ENCODE data around the gene TGDS. TPM values are rescaled to one million over a fixed set of nuclear protein-coding genes. Genes with fewer than 3 reads are reported as not detected.
"Not testable (repeated sequence)": the region's sequence is repeated elsewhere in the genome, so short reads cannot be mapped to it uniquely, and the experiment has no call there.

The TGDS gene
- total RNA-seq = 12.2 and 13.8 TPM in 2 replicates

- peak; percentile 46 for DNase-seq (ENCODE audit: low read depth)
- TF ChIP-seq, protein P1, sequence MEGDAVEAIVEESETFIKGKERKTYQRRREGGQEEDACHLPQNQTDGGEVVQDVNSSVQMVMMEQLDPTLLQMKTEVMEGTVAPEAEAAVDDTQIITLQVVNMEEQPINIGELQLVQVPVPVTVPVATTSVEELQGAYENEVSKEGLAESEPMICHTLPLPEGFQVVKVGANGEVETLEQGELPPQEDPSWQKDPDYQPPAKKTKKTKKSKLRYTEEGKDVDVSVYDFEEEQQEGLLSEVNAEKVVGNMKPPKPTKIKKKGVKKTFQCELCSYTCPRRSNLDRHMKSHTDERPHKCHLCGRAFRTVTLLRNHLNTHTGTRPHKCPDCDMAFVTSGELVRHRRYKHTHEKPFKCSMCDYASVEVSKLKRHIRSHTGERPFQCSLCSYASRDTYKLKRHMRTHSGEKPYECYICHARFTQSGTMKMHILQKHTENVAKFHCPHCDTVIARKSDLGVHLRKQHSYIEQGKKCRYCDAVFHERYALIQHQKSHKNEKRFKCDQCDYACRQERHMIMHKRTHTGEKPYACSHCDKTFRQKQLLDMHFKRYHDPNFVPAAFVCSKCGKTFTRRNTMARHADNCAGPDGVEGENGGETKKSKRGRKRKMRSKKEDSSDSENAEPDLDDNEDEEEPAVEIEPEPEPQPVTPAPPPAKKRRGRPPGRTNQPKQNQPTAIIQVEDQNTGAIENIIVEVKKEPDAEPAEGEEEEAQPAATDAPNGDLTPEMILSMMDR (conservative IDR thresholded peaks at IDR 0.05; ENCODE audit: low read depth, low read length) = peak; percentile 6
- H3K4me3 ChIP-seq (ENCODE audit: low read depth, low read length) = peak within 1 kb of the TSS; percentile 99
These were observed at the start of gene TGDS for GRCh38 chr13:94595950-94596574. TSS of gene TGDS (minus strand) at chr13:94596152. CDS start at chr13:94596136, 16 bp downstream.

DNA sequence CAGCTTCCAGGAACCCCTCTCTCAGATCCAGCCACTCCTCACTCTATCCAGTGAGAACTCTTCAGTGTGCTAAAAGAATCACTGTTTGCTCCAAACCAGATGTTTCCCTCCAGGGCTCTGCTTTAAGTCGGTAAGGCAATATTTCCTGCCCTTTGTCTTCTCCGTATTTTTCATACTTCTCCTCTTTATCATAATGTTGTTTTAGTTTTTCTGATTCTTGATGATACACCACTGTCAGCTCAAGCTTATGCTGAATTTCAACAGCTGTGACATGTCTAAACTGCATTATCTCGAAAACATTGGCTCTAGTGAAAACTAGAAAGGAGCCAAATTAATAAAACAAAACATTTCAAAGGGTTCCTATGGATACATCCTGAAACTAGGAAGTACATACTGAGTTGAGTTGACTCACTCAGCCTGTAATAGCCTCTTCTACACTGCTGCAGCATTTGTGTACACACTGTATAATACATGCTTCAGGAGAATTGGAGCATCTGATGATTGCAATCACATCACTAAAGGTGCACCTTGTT, 45.5 kb upstream of the TGDS start:
- no peak overlapping the region for H3K4me3 ChIP-seq (ENCODE audit: low read depth, low read length)
- TF ChIP-seq, protein P1 (conservative IDR thresholded peaks at IDR 0.05; ENCODE audit: low read depth, low read length) = no peak
- no peak for DNase-seq (ENCODE audit: low read depth)

DNA sequence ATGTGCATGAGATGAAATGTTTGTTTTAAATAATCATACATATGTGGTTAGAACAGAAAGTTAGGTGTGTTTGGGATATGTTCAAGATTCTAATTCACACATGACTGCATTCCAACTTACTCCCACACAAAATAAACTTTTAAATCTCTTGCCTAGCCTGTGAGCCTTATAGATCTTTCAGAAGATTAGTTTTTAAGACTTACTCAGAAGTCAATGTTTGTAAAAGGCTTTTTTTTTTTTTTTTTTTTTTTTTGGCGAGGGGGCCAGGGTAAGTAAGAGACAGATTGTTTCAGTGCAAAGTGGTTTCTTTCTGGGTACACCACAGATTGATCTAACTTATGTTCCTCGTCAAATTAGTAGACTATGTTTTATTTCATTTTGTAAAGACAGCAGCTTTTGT, 44.8 kb upstream of the TGDS start:
- no peak for DNase-seq (ENCODE audit: low read depth)
- no peak overlapping the region for H3K4me3 ChIP-seq (ENCODE audit: low read depth, low read length)
- TF ChIP-seq, protein P1 (conservative IDR thresholded peaks at IDR 0.05; ENCODE audit: low read depth, low read length) = no peak

DNA sequence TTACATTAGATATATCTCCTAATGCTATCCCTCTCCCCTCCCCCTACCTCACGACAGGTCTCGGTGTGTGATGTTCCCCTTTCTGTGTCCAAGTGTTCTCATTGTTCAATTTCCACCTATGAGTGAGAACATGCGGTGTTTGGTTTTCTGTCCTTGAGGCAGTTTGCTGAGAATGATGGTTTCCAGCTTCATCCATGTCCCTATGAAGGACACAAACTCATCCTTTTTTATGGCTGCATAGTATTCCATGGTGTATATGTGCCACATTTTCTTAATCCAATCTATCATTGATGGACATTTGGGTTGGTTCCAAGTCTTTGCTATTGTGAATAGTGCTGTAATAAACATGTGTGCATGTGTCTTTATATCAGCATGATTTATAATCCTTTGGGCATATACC, 41.7 kb upstream of the TGDS start:
- not testable (repeated sequence) for H3K4me3 ChIP-seq (ENCODE audit: low read depth, low read length); DNase-seq (ENCODE audit: low read depth)

- no peak for DNase-seq (ENCODE audit: low read depth)
- no peak overlapping the region for H3K4me3 ChIP-seq (ENCODE audit: low read depth, low read length)
- TF ChIP-seq, protein P1 (conservative IDR thresholded peaks at IDR 0.05; ENCODE audit: low read depth, low read length) = no peak
These were observed 41.1 kb upstream of the TGDS start for GRCh38 chr13:94636942-94637578.

DNA sequence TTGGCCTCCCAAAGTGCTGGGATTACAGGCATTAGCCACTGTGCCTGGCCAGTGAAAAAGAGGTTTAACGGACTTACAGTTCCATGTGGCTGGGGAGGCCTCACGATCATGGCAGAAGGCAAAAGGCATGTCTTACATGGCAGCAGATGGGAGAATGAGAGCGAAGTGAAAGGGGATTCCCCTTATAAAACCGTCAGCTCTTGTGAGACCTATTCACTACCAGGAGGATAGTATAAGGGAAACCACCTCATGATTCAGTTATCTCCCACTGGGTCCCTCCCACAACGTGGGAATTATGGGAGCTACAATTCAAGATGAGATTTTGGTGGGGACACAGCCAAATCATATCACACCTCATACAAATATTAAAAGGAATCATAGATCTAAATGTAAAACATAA, 40.1 kb upstream of the TGDS start:
- not testable (repeated sequence) for DNase-seq (ENCODE audit: low read depth); H3K4me3 ChIP-seq (ENCODE audit: low read depth, low read length)

- no peak overlapping the region for H3K4me3 ChIP-seq (ENCODE audit: low read depth, low read length)
- DNase-seq (ENCODE audit: low read depth) = no peak
- TF ChIP-seq, protein P1 (conservative IDR thresholded peaks at IDR 0.05; ENCODE audit: low read depth, low read length) = no peak
These were observed 36.5 kb upstream of the TGDS start for GRCh38 chr13:94632226-94632980.

Data from epithelial cell of proximal tubule (primary cell).